ENCODE results near the gene PRSS8.
"Not testable (repeated sequence)": the region's sequence is repeated elsewhere in the genome, so short reads cannot be mapped to it uniquely, and the experiment has no call there.

The PRSS8 gene

DNA sequence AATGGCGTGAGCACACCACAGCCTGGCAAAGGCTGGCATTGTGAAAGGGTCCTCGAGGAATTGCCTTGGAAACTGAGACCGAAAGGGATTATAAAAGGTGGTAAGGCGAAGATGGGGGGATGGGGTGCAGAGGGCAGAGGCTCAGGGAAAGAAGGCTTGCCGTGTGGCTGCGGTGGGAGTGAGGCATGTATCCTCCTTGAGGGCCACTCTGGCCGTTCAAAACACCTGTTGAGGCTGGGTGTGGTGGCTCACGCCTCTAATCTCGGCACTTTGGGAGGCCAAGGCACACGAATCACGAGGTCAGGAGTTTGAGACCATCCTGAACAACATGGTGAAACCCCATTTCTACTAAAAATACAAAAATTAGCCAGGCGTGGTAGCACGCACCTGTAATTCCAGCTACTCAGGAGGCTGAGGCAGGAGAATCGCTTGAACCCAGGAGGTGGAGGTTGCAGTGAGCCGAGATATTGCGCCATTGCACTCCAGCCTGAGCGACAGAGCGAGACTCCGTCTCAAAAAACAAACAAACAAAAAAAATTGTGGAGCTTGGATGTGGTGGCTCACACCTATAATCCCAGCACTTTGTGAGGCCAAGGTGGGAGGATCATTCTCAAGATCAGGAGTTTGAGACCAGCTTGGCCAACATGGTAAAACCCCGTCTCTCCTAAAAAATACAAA, 1.4 kb upstream of the PRSS8 start:
- H3K4me1 Mint-ChIP-seq; H3K4me3 Mint-ChIP-seq; DNase-seq; H3K27ac Mint-ChIP-seq; H3K27me3 Mint-ChIP-seq; ATAC-seq; H3K9me3 Mint-ChIP-seq; H3K36me3 Mint-ChIP-seq (ENCODE audit: low read depth): not testable (repeated sequence)

DNA sequence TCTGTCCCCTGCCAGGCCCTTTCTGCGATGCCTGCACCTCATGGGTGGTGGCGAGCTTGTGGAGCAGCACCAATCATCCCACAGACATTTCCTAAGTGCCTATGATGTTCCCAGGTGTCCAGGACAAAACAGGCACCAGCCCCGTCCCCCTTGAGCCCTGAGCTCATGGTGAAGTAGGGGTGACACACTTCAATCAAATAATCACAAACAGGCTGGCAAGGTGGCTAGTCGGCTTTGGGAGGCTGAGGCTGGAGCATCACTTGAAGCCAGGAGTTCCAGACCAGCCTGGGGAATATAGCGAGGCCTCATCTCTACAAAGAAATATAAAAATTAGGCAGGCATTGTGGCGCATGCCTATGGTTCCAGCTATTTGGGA, 748 bp upstream of the PRSS8 start:
- peaks cover under 1% of the 10 kb centered on the region for H3K36me3 Mint-ChIP-seq (ENCODE audit: low read depth)
- H3K4me3 Mint-ChIP-seq = no peak overlapping the region
- no peaks in the 10 kb centered on the region for H3K9me3 Mint-ChIP-seq
- no peaks in the 10 kb centered on the region for H3K27me3 Mint-ChIP-seq
- no peak overlapping the region for H3K27ac Mint-ChIP-seq
- no peak for ATAC-seq
- DNase-seq = no peak
- H3K4me1 Mint-ChIP-seq = no peaks in the 10 kb centered on the region

DNA sequence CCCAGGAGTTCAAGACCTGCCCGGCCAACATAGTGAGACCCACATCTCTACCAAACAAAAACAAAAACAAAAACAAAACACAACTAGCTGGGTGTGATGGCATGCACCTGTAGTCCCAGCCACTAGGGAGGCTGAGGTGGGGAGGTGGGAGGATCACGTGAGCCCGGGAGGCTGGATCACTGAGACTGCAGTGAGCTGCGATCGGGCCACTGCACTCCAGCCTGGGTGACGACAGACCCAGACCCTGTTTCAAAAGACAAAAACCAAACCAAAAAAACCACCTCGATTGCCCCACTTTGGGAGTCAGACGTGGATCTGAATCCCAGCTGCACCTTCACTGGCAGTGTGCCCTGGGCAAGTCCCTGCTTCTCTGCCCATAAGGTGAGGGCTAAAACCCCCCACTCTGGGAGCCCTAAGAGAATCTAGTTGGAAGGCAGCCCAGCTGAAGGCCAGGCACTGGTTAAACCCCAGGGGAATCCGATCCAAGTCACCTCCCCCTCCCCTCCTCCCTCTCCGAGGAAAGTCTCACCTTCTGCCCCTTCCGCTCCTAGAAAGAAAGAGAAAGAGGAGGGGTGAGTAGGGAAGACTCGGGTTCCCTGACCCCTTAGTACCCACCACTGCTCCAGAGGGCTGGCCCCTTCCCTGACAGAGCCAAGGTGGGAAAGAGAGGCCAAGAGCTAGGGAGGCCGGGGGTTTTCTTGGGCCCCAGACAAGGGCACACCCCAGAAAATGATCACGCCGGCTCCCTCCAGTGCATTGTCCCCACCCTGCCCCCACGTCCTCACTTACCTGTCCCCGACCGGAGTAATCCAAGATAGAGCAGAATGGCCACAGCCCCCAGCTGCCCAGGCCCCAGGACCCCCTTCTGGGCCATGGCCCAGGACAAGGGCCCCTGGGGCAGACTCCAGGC, 647 bp downstream of the PRSS8 start:
- peaks cover 5% of the 10 kb centered on the region for H3K36me3 Mint-ChIP-seq (ENCODE audit: low read depth)
- no peaks in the 10 kb centered on the region for H3K9me3 Mint-ChIP-seq
- H3K4me1 Mint-ChIP-seq = no peaks in the 10 kb centered on the region
- no peak overlapping the region for H3K4me3 Mint-ChIP-seq
- no peak for ATAC-seq
- no peak for DNase-seq
- H3K27me3 Mint-ChIP-seq = no peaks in the 10 kb centered on the region
- no peak overlapping the region for H3K27ac Mint-ChIP-seq

DNA sequence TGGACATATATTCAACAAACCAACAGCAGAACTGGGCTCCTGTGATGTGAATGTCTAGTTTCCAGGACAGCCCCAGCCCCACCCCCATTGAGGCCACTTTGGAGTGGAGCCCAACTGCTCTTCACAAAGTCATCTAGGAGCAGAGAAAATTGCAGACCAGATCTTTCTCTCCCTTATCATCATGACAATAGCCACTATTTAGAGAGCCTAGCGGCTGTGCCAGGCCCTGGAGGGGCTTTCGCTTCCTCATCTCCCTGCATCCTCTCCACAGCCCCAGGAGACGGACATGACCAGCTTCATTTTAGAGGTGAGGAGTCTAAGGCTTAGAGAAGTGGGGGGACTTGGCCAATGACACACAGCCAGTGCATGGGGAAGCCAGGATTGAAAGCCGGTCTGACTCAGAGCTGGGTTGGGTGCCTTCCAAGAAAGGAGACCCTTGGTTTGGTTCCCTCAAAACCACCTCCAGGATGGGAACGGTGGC, 1.4 kb downstream of the PRSS8 start:
- H3K9me3 Mint-ChIP-seq = no peaks in the 10 kb centered on the region
- H3K27me3 Mint-ChIP-seq = no peaks in the 10 kb centered on the region
- no peaks in the 10 kb centered on the region for H3K4me1 Mint-ChIP-seq
- DNase-seq = no peak
- no peak overlapping the region for H3K4me3 Mint-ChIP-seq
- H3K36me3 Mint-ChIP-seq (ENCODE audit: low read depth) = peaks cover 5% of the 10 kb centered on the region
- no peak overlapping the region for H3K27ac Mint-ChIP-seq
- no peak for ATAC-seq

DNA sequence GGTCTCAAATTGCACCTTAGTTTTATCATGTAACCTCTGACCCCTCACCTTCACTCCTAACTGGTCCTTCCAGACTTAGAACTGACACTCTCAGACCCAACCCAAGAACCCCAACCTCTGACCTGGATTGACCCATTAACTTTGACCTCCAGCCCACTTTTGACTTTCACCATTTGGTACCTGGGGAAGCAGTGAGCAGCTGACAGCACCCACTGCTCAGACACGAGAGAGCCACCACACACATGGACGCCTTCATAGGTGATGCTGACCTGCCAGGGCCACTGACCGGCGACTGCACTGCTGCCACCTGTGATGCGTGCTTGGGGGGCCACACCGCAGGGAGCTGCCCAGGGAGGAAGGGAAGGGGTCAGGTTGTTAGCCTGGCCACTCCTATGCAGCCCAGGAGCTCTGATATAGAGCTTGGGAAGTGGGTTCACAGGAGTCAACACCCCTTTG, 2.5 kb downstream of the PRSS8 start:
- Mint-ChIP-seq H3K4me3 (no peak overlapping the region), H3K4me1 (no peaks in the 10 kb centered on the region), H3K27ac (no peak overlapping the region), H3K36me3 (ENCODE audit: low read depth) (peaks cover 5% of the 10 kb centered on the region), H3K27me3 (no peaks in the 10 kb centered on the region), H3K9me3 (no peaks in the 10 kb centered on the region)
- ATAC-seq (no peak), DNase-seq (no peak)

DNA sequence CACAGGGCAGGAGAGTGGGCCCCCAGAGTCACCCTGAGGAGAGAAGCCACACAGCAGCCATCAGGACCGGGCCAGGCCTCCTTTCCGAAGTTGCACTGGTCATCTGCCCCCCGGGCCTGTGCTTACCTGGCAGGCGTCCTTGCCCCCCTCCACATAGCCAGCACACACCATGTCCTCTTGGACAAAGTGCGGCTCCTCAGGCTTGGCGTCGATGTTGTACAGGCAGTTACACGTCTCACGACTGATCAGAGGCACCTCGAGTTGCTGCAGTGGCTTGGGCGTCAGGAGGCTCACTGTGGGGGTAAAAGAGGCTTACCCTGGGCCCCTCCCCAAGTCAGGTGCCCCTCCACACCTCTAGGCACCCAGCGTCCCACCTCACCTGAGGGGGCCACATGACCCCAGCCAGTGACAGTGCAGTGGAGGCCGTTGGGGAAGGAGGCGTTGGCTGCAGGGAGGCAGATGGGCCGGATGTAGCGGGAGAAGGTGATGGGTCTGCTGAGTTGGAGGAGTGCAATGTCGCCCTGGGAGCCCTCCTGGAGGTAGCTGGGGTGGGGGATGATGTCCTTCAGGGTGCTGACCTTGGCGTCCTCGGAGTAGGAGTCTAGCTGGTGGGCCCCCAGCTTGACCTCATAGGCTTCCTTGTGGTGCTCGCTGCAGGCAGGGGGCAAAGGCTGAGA, 3.1 kb downstream of the PRSS8 start:
- H3K4me3 Mint-ChIP-seq = no peak overlapping the region
- no peaks in the 10 kb centered on the region for H3K4me1 Mint-ChIP-seq
- no peaks in the 10 kb centered on the region for H3K9me3 Mint-ChIP-seq
- H3K27me3 Mint-ChIP-seq = no peaks in the 10 kb centered on the region
- H3K36me3 Mint-ChIP-seq (ENCODE audit: low read depth) = peaks cover 8% of the 10 kb centered on the region
- H3K27ac Mint-ChIP-seq = no peak overlapping the region
- no peak for ATAC-seq
- DNase-seq = no peak

DNA sequence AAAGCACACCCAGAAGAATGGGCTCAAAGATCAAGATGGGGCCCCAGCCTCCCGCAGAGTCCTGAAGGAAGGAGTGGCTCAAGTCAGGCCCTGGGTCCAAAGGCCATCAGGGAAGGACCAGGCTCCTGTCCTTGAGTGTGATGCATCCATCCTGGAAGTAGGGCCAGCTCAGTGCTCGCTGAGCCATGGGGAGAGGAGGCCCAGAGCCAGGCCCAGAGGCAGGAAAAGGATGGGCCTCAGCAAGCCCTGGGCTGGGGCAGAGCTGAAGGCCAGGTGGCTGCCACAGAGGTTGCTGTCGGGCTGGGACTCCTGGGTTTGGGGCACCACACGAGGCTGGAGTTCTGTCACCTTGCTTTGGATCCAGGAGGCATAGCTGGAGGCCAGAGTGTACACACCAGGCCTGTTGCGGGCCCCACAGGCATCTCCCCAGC, 3.7 kb downstream of the PRSS8 start:
- H3K27me3 Mint-ChIP-seq = no peaks in the 10 kb centered on the region
- H3K9me3 Mint-ChIP-seq = no peaks in the 10 kb centered on the region
- DNase-seq (no peak), ATAC-seq (no peak)
- peaks cover 8% of the 10 kb centered on the region for H3K36me3 Mint-ChIP-seq (ENCODE audit: low read depth)
- H3K4me3 Mint-ChIP-seq = no peak overlapping the region
- H3K4me1 Mint-ChIP-seq = no peaks in the 10 kb centered on the region
- no peak overlapping the region for H3K27ac Mint-ChIP-seq

DNA sequence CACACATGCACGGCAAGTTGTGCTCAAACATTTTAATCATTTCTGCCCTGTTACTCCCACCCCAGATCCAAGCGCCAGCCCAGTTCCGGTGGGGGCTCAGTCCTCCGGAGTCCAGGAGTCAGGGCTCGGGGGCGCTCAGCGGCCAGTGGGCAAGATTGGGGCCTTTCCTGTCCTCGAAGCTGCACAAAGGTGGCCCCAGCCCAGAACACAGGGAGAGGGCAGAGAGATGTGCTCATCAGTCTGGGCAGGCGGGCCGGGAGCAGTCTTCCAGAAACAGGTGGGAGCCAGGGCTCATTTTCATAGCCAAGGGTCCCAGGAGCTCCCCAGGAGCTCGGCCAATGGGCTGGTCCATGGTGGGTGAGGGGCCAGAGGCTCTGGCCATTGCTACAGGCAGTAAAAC, 4.1 kb downstream of the PRSS8 start:
- Mint-ChIP-seq H3K36me3 (ENCODE audit: low read depth) (peaks cover 8% of the 10 kb centered on the region), H3K4me3 (no peak overlapping the region), H3K27me3 (no peaks in the 10 kb centered on the region), H3K27ac (no peak overlapping the region), H3K9me3 (no peaks in the 10 kb centered on the region), H3K4me1 (no peaks in the 10 kb centered on the region)
- no peak for ATAC-seq
- DNase-seq = no peak

DNA sequence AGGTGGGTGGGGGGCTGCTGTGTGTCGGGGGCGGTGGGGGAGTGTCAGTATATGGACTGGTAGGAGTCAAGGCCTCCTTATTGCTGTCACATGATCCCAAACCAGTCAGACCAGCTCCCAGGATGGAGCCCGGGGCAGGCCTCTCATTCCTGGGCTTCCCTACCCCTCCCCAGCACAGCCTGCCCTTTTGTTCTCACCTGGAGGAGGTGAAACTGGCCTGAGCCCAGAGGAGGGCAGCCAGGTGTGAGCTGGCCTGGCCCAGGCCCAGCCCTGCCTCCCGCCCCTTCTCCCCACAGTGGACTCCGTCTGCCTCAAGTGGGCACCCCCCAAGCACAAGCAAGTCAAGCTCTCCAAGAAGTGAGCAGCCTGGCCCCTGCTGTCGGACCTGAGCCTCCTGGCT, 4.6 kb downstream of the PRSS8 start:
- ATAC-seq (no peak), DNase-seq (no peak)
- Mint-ChIP-seq H3K4me1 (no peaks in the 10 kb centered on the region), H3K9me3 (no peaks in the 10 kb centered on the region), H3K27me3 (no peaks in the 10 kb centered on the region), H3K27ac (no peak overlapping the region), H3K36me3 (ENCODE audit: low read depth) (peaks cover 10% of the 10 kb centered on the region), H3K4me3 (no peak overlapping the region)

DNA sequence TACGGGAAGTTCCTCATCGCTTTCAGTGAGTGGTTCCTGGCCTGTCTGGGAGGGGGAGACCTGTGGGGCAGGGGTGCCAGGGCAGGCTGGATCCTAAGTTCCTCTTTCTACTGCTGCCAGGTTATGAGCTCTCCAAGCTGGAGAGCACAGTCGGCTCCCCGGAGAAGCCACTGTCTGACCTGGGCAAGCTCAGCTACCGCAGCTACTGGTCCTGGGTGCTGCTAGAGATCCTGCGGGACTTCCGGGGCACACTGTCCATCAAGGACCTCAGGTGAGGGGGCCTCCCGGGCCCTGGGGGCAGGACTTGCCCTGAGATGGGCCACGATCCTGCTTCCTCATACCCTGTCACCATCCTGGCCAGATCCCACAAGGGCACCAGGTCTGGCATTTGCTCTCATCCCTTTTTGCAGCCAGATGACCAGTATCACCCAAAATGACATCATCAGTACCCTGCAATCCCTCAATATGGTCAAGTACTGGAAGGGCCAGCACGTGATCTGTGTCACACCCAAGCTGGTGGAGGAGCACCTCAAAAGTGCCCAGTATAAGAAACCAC, 5.1 kb downstream of the PRSS8 start:
- DNase-seq (no peak), ATAC-seq (no peak)
- Mint-ChIP-seq H3K27me3 (no peaks in the 10 kb centered on the region), H3K9me3 (no peaks in the 10 kb centered on the region), H3K4me3 (no peak overlapping the region), H3K4me1 (no peaks in the 10 kb centered on the region), H3K36me3 (ENCODE audit: low read depth) (peaks cover 12% of the 10 kb centered on the region), H3K27ac (no peak overlapping the region)

DNA sequence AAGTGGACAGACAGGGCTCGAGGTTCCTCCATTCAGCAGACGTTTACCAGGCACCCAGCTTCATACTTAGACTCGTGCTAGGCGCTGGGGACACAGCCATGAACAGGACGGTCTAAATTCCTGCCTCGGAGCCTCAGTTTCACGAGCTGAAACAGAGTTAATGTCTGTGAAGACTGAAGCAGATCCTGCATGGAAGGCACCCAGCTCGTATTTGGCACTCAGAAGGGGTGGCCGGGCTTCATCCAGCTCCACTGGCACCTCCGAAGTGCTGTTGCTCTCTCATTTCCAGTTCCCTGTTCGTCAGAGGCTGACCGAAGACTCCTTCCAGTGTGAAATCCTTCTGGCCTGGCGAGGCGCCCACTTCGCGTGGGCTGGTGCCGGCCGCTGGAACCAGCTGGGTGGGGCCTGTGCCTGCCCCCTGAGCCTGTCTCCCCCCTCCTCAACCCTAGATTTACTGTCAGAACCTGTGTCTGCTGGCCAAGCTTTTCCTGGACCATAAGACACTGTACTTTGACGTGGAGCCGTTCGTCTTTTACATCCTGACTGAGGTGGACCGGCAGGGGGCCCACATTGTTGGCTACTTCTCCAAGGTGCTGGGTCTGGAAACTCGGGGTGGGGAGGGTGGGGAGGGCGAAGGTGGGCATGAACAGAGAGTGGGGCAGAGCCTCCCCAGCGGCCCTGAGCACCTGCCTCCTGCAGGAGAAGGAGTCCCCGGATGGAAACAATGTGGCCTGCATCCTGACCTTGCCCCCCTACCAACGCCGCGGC, 5.8 kb downstream of the PRSS8 start:
- no peaks in the 10 kb centered on the region for H3K9me3 Mint-ChIP-seq
- no peaks in the 10 kb centered on the region for H3K27me3 Mint-ChIP-seq
- H3K4me1 Mint-ChIP-seq = no peaks in the 10 kb centered on the region
- ATAC-seq (no peak), DNase-seq (no peak)
- no peak overlapping the region for H3K4me3 Mint-ChIP-seq
- peaks cover 14% of the 10 kb centered on the region for H3K36me3 Mint-ChIP-seq (ENCODE audit: low read depth)
- no peak overlapping the region for H3K27ac Mint-ChIP-seq

DNA sequence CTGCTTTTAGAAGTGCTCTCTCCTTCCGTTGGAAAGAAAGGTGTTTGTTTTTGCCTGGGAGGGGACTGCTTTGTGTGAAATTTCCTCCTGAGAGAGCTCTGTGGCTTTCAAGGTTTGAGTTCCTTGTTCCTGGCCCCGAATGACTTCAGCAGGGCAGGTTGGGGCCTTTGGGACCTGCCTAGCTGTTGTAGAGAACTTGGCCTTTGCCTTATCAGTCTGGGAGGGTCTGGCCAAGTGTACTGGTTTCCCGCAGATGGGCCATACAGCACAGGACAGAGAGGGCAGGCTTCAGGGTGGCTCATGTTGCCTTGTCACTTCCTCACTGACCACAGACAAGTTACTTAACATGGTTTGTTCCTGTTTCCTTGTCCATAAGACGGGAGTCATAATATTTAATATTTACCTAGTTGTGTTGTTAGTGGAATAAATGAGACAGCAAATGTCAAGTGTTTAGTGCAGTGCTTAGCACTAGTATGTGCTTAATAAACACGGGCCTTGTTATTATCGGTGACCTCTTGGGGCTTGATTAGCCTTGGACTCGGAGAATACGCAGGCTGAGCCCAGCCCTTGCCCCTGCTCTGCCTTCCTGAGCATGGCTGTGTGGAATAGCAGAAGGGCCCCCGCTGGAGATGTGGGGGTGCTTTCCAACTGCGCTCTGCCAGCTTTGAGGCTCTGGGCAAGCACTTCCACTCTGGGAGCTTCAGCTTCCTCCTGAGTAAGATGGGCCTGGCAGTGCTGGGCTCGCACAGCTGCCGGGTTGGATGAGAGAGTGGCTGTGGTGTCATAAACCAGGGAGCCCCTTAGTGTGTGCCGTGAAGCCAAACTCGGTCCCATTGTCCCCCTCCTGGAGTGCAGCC, 6.6 kb downstream of the PRSS8 start:
- Mint-ChIP-seq H3K27me3 (no peaks in the 10 kb centered on the region), H3K27ac (peak overlapping the region; percentile 57), H3K4me3 (no peak overlapping the region), H3K9me3 (no peaks in the 10 kb centered on the region), H3K4me1 (no peaks in the 10 kb centered on the region), H3K36me3 (ENCODE audit: low read depth) (peaks cover 18% of the 10 kb centered on the region)
- DNase-seq (no peak), ATAC-seq (no peak)

DNA sequence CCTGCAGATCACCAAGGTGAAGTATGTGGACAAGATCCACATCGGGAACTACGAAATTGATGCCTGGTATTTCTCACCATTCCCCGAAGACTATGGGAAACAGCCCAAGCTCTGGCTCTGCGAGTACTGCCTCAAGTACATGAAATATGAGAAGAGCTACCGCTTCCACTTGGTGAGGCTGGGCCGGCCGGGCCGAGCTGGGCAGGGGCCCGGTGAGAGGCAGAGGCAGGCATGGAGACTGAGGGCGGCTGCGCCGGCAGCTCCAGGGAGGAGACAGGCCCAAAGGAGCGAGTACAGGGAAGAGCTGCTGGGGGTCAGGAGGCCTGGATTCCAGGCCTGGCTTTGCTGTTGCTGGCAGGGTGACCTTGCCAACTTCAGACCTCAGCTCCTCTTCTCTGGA, 8.3 kb downstream of the PRSS8 start:
- H3K4me1 Mint-ChIP-seq = no peaks in the 10 kb centered on the region
- no peak for DNase-seq
- H3K27ac Mint-ChIP-seq = no peak overlapping the region
- H3K36me3 Mint-ChIP-seq (ENCODE audit: low read depth) = peaks cover 21% of the 10 kb centered on the region
- no peaks in the 10 kb centered on the region for H3K27me3 Mint-ChIP-seq
- ATAC-seq = no peak
- no peaks in the 10 kb centered on the region for H3K9me3 Mint-ChIP-seq
- H3K4me3 Mint-ChIP-seq = no peak overlapping the region
